Gastrocnemius medialis (tissue), 4 donors: ENCODE measurements around the gene ZNF724. TPM values are rescaled to one million over a fixed set of nuclear protein-coding genes. Genes with fewer than 3 reads are reported as not detected.
"Not testable (repeated sequence)": the region's sequence is repeated elsewhere in the genome, so short reads cannot be mapped to it uniquely, and the experiment has no call there.

Experiments used
- ATAC-seq, 2 donors: fragments of 150-250 bp; one replicate each; pipeline ENCODE4 v1.9.1; 2016
- DNase-seq, 2 donors: peaks; one replicate each; pipeline ENCODE4 v3.0.0-alpha.2; 2019
- H3K27ac ChIP-seq, 4 donors: fragments of 200-600 bp; sonication (generic); 1 replicate in 1 of 4; 2 replicates in 3 of 4; pipeline ENCODE4 v1.5.1; 2016 to 2018; ENCODE audit warnings: mild to moderate bottlenecking in 2 of 4, moderate library complexity in 1 of 4
- H3K27me3 ChIP-seq, 3 donors: fragments of 200-600 bp; sonication (generic) in 2 of 3; 1 replicate in 1 of 3; 2 replicates in 2 of 3; pipeline versions ENCODE4 v1.5.1 to v1.6.0; 2016 to 2019; ENCODE audit warnings: mild to moderate bottlenecking in 1 of 3, moderate library complexity in 1 of 3
- H3K36me3 ChIP-seq, 2 donors: fragments of 200-600 bp; sonication (generic) in 1 of 2; one replicate each; pipeline ENCODE4 v1.5.1; 2017 to 2018
- H3K4me1 ChIP-seq, 2 donors: fragments of 200-600 bp; sonication (generic) in 1 of 2; one replicate each; pipeline ENCODE4 v1.5.1; 2016 to 2017; ENCODE audit warnings: mild to moderate bottlenecking in 2 of 2
- H3K4me3 ChIP-seq, 4 donors: fragments of 200-600 bp; sonication (generic) in 3 of 4; 1 replicate in 1 of 4; 2 replicates in 3 of 4; pipeline ENCODE4 v1.5.1; 2016 to 2019; ENCODE audit warnings: mild to moderate bottlenecking in 2 of 4
- H3K9me3 ChIP-seq, 3 donors: fragments of 200-600 bp; sonication (generic) in 2 of 3; 1 replicate in 1 of 3; 2 replicates in 2 of 3; pipeline ENCODE4 v1.5.1; 2016 to 2019
- POLR2A ChIP-seq, 2 donors: fragments of 450-650 bp; IDR thresholded peaks; one replicate each; pipeline ENCODE4 v1.6.1; 2017; ENCODE audit warnings: antibody characterized with exemption in 2 of 2, mild to moderate bottlenecking in 2 of 2, moderate library complexity in 2 of 2
- in situ Hi-C, 4 donors: fragments of 200-750 bp; cut with MboI; loops; one replicate each; pipeline versions ENCODE4 v1.15.0 to v1.8.0; 2017; ENCODE audit warnings: low sequenced_read_pairs in 4 of 4
- intact Hi-C: fragments of 100-400 bp; cut with DNase I; formaldehyde crosslinking; loops from one replicate; pipeline ENCODE4 v1.15.1; 2023; ENCODE audit warnings: low total_unique reads
- total RNA-seq, 4 donors: library from RNA; depleted of rRNA; stranded (reverse); fragments of >200 nt; gene quantifications; one replicate each; pipeline versions ENCODE4 v1.1.0 to v1.2.3, GENCODE V29; 2016
- TF ChIP-seq, protein P1 (sequence below), 5 experiments: fragments of 450-650 bp in 3 of 5; fragments of 200-600 bp in 2 of 5; sonication (generic) in 2 of 5; IDR thresholded peaks in 4 of 5; conservative IDR thresholded peaks in 1 of 5; 1 replicate in 4 of 5; 2 replicates in 1 of 5; pipeline ENCODE4 v1.5.1; 2016 to 2019; ENCODE audit warnings: antibody characterized with exemption in 5 of 5, mild to moderate bottlenecking in 3 of 5, moderate library complexity in 3 of 5

The ZNF724 gene
- total RNA-seq, 4 donors from 2014 or later: 0.20 to 0.62 (median 0.46) TPM; not detected in 1

DNA sequence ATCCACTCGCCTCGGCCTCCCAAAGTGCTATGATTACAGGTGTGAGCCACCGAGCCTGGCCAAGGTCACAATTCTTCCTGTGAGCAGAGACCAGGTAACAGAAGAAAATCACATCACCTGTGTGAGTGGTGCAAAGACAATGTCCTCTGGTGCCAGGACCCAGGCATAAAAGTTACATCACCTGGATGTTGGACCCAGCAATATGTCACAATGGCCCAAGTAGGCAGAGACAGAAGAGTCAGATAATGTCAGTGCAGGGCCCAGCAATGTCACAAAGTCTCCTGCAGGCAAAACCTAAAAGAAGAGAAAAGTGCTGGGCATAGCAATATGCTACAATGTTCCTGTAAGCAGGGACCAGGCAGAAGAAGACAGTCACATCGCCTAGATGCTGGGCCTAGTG lies 5.5 kb upstream of the ZNF724 start:
- TF ChIP-seq, protein P1, sequence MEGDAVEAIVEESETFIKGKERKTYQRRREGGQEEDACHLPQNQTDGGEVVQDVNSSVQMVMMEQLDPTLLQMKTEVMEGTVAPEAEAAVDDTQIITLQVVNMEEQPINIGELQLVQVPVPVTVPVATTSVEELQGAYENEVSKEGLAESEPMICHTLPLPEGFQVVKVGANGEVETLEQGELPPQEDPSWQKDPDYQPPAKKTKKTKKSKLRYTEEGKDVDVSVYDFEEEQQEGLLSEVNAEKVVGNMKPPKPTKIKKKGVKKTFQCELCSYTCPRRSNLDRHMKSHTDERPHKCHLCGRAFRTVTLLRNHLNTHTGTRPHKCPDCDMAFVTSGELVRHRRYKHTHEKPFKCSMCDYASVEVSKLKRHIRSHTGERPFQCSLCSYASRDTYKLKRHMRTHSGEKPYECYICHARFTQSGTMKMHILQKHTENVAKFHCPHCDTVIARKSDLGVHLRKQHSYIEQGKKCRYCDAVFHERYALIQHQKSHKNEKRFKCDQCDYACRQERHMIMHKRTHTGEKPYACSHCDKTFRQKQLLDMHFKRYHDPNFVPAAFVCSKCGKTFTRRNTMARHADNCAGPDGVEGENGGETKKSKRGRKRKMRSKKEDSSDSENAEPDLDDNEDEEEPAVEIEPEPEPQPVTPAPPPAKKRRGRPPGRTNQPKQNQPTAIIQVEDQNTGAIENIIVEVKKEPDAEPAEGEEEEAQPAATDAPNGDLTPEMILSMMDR (IDR thresholded peaks at IDR 0.05 in 4 of 5, conservative IDR thresholded peaks at IDR 0.05 in 1 of 5): no peak
- TF ChIP-seq POLR2A (IDR thresholded peaks at IDR 0.05): no peak
- Histone ChIP-seq H3K27ac (no peak overlapping the region), H3K4me3 (no peak overlapping the region), H3K9me3 (no peaks in the 10 kb centered on the region), H3K4me1 (no peaks in the 10 kb centered on the region), H3K27me3 (no peaks in the 10 kb centered on the region), H3K36me3 (peaks cover 0 to 18% of the 10 kb centered on the region in 2 donors)
- DNase-seq (no peak), ATAC-seq (no peak)
- intact Hi-C loops: no loop called here
- in situ Hi-C loops: loop anchor here in 1 of 4 donors (25.0 kb wide), 1 partner anchor 132 kb away; the partner anchor contains the start of gene ZNF91

DNA sequence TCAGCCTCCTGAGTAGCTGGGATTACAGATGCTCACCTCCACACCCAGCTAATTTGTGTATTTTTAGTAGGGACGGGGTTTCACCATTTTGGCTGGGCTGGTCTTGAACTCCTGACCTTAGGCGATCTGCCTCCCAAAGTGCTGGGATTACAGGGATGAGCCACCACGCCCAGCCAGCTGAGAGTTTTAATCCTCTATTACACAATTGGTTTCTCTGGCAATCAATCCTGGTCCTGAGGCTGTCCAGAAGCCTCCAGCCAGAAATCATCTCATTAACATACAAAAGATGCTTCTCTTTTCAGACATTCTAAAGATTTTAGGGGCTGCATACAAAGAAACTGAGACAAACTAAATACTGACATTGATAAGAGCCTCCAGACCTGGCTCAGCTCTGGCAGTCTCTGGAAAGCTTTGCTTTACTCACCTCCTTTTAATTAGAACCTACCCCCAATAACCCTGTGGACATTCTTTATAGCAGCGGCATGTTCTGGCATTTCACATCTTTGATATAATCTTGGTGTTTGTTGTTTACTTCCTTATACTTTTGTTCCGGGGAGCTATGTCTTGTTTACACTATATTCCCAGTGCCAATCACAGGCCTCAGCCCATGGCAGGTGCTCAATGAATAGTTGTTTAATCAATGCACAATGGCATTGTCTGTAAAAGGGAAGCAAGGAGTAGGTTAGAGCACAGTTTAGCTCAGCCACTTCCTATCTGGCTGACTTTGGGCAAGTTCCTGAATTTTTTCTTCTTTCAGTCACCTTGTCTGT lies 4.1 kb upstream of the ZNF724 start:
- no peak for TF ChIP-seq POLR2A (IDR thresholded peaks at IDR 0.05)
- TF ChIP-seq, protein P1 (IDR thresholded peaks at IDR 0.05 in 4 of 5, conservative IDR thresholded peaks at IDR 0.05 in 1 of 5): no peak
- intact Hi-C loops (no loop called here), in situ Hi-C loops (loop anchor here in 1 of 4 donors (25.0 kb wide), 1 partner anchor 133 kb away; the partner anchor contains the start of gene ZNF91)
- peaks cover 3 to 6% of the 10 kb centered on the region in 2 donors for H3K4me1 ChIP-seq
- ATAC-seq (no peak), DNase-seq (no peak)
- no peak overlapping the region for H3K27ac ChIP-seq
- H3K36me3 ChIP-seq: peaks cover 0 to 9% of the 10 kb centered on the region in 2 donors
- H3K4me3 ChIP-seq: no peak overlapping the region
- no peaks in the 10 kb centered on the region for H3K9me3 ChIP-seq
- H3K27me3 ChIP-seq: no peaks in the 10 kb centered on the region

DNA sequence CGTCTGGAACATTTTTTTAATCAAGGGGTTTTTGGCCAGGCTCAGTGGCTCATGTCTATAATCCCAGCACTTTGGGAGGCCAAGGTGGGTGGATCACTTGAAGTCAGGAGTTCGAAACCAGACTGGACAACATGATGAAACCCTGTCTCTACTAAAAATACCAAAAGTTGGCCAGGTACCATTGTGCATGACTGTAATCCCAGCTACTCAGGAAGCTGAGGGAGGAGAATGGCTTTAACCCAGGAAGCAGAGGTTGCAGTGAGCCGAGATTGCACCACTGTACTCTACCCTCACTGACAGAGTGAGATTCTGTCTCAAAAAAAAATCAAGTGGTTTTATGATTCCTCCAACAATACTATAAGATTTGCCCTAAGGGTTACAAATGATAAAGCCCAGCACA lies 3.1 kb upstream of the ZNF724 start:
- H3K9me3 ChIP-seq, DNase-seq, ATAC-seq, H3K4me3 ChIP-seq, intact Hi-C loops, H3K27ac ChIP-seq, H3K27me3 ChIP-seq, H3K36me3 ChIP-seq, H3K4me1 ChIP-seq: not testable (repeated sequence)
- in situ Hi-C loops: loop anchor here in 1 of 4 donors (25.0 kb wide), 1 partner anchor 134 kb away; the partner anchor contains the start of gene ZNF91

DNA sequence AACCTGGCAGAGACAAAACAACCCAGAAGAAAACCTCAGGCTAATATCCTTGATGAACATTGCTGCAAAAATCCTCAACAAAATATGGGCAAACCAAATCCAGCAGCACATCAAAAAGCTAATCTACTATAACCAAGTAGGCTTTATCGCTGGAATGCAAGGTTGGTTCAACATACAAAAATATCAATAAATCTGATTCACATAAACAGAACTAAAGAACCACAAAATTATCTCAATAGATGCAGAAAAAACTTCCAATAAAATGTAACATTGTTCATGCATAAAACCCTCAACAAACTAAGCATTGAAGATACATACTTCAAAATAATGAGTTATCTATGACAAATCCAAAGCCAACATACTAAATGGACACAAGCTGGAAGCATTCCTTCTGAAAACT lies 8.8 kb downstream of the ZNF724 start:
- no peak for ATAC-seq
- no peak overlapping the region for H3K4me3 ChIP-seq
- intact Hi-C loops: no loop called here
- in situ Hi-C loops: no loop called here
- H3K4me1 ChIP-seq: no peaks in the 10 kb centered on the region
- no peaks in the 10 kb centered on the region for H3K27me3 ChIP-seq
- no peak for DNase-seq
- H3K9me3 ChIP-seq: peaks cover 0 to 13% (median 0%) of the 10 kb centered on the region in 3 donors
- TF ChIP-seq, protein P1 (IDR thresholded peaks at IDR 0.05 in 4 of 5, conservative IDR thresholded peaks at IDR 0.05 in 1 of 5): no peak
- TF ChIP-seq POLR2A (IDR thresholded peaks at IDR 0.05): no peak
- H3K27ac ChIP-seq: no peak overlapping the region
- H3K36me3 ChIP-seq: peaks cover 0 to 4% of the 10 kb centered on the region in 2 donors

DNA sequence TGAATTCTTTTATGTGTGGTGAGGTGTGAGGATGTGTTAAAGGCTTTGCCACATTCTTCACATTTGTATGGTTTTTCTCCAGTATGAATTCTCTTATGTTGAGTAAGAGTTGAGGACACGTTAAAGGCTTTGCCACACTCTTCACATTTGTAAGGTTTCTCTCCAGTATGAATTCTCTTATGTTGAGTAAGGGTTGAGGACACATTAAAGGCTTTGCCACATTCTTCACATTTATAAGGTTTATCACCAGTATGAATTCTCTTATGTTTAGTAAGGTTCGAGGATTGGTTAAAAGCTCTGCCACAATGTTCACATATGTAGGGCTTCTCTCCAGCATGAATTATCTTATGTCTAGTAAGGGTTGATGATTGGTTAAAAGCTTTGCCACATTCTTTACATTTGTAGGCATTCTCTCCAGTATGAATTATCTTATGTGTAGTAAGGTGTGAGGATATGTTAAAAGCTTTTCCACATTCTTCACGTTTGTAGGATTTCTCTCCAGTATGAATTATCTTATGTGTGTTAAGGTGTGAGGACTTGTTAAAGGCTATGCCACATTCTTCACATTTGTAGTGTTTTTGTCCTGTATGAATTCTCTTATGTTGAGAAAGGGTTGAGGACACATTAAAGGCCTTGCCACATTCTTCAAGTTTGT lies 27.1 kb downstream of the ZNF724 start:
- ATAC-seq (no peak), DNase-seq (no peak)
- H3K9me3 ChIP-seq: peaks cover 4 to 24% (median 14%) of the 10 kb centered on the region in 3 donors
- no peaks in the 10 kb centered on the region for H3K27me3 ChIP-seq
- no peaks in the 10 kb centered on the region for H3K4me1 ChIP-seq
- in situ Hi-C loops (no loop called here), intact Hi-C loops (no loop called here)
- TF ChIP-seq, protein P1 (IDR thresholded peaks at IDR 0.05 in 4 of 5, conservative IDR thresholded peaks at IDR 0.05 in 1 of 5): no peak
- H3K4me3 ChIP-seq: peak overlapping the region in 1 of 4 donors; percentile 1
- H3K36me3 ChIP-seq: peaks cover 0 to 11% of the 10 kb centered on the region in 2 donors
- H3K27ac ChIP-seq: no peak overlapping the region
